ENCODE measurements around the gene FRMPD4.

Gene FRMPD4

DNA sequence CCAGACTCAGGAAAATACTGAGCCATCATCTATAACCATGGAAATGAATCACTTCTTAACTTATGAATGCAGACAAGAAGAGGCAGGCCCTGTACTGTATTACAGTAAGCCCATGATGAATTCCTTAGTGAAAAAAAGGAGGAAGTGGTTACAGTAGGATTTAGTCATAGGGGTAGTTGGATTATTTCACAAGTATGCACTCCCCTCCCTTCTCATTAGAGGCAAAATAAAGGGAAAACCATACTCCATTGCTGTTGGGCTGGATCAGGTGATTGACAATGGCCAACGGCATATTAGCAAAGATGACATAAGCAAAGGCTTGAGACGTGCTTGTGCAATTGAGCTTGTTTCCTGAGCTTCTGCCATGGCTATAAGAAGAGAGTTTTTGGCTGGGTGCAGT lies 471.8 kb downstream of the FRMPD4 start:
- TF ChIP-seq, protein P1, sequence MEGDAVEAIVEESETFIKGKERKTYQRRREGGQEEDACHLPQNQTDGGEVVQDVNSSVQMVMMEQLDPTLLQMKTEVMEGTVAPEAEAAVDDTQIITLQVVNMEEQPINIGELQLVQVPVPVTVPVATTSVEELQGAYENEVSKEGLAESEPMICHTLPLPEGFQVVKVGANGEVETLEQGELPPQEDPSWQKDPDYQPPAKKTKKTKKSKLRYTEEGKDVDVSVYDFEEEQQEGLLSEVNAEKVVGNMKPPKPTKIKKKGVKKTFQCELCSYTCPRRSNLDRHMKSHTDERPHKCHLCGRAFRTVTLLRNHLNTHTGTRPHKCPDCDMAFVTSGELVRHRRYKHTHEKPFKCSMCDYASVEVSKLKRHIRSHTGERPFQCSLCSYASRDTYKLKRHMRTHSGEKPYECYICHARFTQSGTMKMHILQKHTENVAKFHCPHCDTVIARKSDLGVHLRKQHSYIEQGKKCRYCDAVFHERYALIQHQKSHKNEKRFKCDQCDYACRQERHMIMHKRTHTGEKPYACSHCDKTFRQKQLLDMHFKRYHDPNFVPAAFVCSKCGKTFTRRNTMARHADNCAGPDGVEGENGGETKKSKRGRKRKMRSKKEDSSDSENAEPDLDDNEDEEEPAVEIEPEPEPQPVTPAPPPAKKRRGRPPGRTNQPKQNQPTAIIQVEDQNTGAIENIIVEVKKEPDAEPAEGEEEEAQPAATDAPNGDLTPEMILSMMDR (IDR thresholded peaks at IDR 0.05; ENCODE audit: low read depth, low read length): no peak
- H3K4me3 ChIP-seq (ENCODE audit: low read depth, low read length): no peak overlapping the region

DNA sequence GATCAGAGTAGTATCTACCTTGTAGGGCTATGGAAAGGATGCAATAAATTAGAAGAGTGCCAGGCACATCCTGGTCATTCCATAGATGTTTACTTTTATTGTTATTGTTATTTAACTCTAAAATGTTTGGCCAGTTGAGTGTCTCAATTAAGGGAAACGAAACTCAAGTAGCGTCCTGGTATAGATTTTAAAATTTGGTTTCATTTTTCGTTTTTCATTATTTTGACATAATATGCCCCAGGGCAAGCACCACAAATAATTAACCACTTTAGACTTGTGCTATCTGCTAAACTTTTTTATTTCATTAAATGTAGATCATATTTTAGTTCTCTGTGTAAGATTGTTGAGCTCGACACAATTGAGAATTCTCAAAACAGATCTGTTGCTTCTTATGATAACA lies 473.2 kb downstream of the FRMPD4 start:
- H3K4me3 ChIP-seq (ENCODE audit: low read depth, low read length): no peak overlapping the region
- TF ChIP-seq, protein P1 (IDR thresholded peaks at IDR 0.05; ENCODE audit: low read depth, low read length): no peak

DNA sequence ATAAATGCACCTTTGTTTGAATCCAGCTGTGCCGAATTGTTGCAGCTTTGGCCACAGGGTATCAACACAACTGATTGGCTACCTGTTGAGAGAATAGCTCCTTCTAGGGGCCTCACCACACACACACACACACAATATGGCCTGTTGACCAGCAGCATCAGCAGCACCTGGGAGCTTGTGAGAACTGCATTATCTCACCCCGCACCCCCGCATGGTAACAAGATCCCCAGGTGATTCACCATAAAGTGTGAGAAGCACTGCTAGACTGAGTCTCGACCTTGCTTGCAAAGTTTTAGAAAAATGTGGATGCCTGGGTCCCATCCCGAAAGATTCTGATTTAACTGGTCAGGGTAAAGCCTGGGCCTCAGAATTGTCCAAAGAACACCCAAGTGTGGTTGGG lies 476.0 kb downstream of the FRMPD4 start:
- TF ChIP-seq, protein P1 (IDR thresholded peaks at IDR 0.05; ENCODE audit: low read depth, low read length): no peak
- no peak overlapping the region for H3K4me3 ChIP-seq (ENCODE audit: low read depth, low read length)

DNA sequence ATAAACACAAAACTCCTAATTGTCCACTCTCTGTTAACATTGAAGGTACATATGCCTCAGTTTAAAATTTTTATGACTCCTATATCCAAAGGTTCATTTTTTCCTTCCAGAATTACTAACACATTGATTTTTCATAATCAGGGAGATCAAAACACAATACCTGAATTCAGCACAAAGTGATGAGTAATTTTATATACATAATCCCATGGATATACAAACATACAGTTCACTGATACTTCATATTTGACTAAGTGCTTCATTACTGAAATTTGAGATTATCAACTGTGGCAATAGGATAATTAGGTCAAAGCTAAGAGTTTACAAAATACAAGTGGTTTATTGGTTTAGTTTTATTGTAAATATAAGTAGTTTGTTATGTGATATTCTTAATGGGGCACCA lies 476.8 kb downstream of the FRMPD4 start:
- H3K4me3 ChIP-seq (ENCODE audit: low read depth, low read length): no peak overlapping the region
- TF ChIP-seq, protein P1 (IDR thresholded peaks at IDR 0.05; ENCODE audit: low read depth, low read length): no peak

DNA sequence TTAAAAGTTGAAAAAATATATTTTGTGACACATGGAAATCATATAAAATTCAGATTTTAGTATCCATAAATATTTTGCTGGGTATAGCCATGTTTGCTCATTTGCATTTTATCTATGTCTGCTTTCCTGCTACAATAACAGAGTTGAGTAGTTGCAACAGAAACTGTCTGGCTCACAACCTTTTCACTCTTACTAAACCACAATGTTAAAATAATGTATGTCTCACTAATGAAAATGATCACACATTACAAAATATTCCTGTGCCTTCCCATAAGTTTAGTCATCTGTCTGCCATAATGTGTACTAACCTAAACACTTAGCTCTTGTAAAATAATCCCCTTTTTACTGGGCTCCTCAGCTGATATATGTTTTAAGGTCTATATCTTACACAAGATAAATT lies 479.0 kb downstream of the FRMPD4 start:
- TF ChIP-seq, protein P1 (IDR thresholded peaks at IDR 0.05; ENCODE audit: low read depth, low read length): no peak
- H3K4me3 ChIP-seq (ENCODE audit: low read depth, low read length): no peak overlapping the region

DNA sequence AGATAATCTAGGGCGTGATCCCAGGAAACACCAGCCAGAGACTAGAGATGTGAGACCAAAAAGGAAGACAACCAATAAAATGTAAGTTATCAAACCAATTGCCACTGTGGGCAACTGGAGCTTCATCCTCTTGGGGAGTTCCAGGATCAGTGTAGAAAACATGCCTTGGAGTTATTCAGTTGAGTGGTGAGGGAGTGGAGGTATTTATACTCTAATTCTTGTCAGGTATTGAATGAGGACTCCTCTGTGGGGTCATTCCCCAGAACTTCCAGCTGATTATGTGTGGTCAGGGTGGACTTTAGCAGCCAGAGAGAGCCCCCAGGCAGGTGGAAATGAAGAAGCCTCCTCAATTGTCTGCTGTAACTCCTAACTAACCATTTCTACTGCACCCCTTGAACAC lies 509.0 kb downstream of the FRMPD4 start:
- TF ChIP-seq, protein P1 (IDR thresholded peaks at IDR 0.05; ENCODE audit: low read depth, low read length): no peak
- no peak overlapping the region for H3K4me3 ChIP-seq (ENCODE audit: low read depth, low read length)

DNA sequence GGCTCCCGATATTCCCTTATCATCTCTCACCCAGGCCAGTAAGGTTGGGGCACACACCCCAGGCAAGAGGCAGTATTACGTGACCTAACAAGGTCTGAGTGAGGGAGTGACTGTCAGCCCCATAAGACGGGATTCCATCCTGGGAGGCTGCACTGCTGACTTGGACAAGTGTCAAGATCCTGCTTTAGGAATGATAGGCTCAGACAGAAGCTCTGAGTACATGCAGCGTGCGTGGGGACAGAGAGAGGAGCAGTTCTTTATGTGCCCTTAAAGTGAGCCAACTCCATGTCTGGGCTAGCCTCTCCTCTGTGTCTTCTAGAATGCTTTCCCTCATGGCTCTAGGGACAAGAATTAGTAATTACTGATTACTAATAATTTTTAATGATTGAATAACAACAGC lies 510.7 kb downstream of the FRMPD4 start:
- TF ChIP-seq, protein P1 (IDR thresholded peaks at IDR 0.05; ENCODE audit: low read depth, low read length): no peak
- H3K4me3 ChIP-seq (ENCODE audit: low read depth, low read length): no peak overlapping the region

Data from WI38 (cell line).